Effector memory CD4-positive, alpha-beta T cell (primary cell): ENCODE measurements around the gene ZNF568.

Experiments used
- DNase-seq, 3 donors: peaks; one replicate each; pipeline ENCODE4 v3.0.0-alpha.2; 2020
- H3K27ac ChIP-seq: 2 replicates; pipeline ENCODE4 v1.7.0; 2013; ENCODE audit warnings: mild to moderate bottlenecking, low read length, moderate library complexity; ENCODE audit not compliant: insufficient read depth, poor library complexity, severe bottlenecking
- H3K27me3 ChIP-seq: replicated peaks from 2 replicates; pipeline ENCODE4 v1.7.0; 2013; ENCODE audit warnings: mild to moderate bottlenecking, low read length; ENCODE audit not compliant: insufficient read depth, control insufficient read depth, poor library complexity, severe bottlenecking
- H3K36me3 ChIP-seq: 2 replicates; pipeline ENCODE4 v1.7.0; 2013; ENCODE audit warnings: mild to moderate bottlenecking, low read length, moderate library complexity; ENCODE audit not compliant: control insufficient read depth, insufficient read depth
- H3K4me1 ChIP-seq: 2 replicates; pipeline ENCODE4 v1.7.0; 2013; ENCODE audit warnings: low read length, mild to moderate bottlenecking; ENCODE audit not compliant: control insufficient read depth, insufficient read depth, poor library complexity, severe bottlenecking
- H3K4me3 ChIP-seq: 2 replicates; pipeline ENCODE4 v1.7.0; 2013; ENCODE audit warnings: low read length, low read depth, mild to moderate bottlenecking; ENCODE audit not compliant: insufficient read depth, poor library complexity, severe bottlenecking
- H3K9me3 ChIP-seq: 2 replicates; pipeline ENCODE4 v1.7.0; 2013; ENCODE audit warnings: mild to moderate bottlenecking, low read length, moderate library complexity; ENCODE audit not compliant: control insufficient read depth
- total RNA-seq, 3 donors: gene quantifications; one replicate each; lab custom pipeline; 2026; lab: John Stamatoyannopoulos, UW

ZNF568 gene
- 7.9 to 8.6 (median 8.1) reads per million in 3 donors for total RNA-seq

- no peaks in the 10 kb centered on the region for H3K9me3 ChIP-seq
- peak; percentile 81 to 91 (median 90) for DNase-seq
- peak within 1 kb of the TSS; percentile 73 for H3K4me3 ChIP-seq
Measured at GRCh38 chr19:36915992-36916830, at the start of gene ZNF568, which contains the start of gene ZNF829. Gene ZNF568 (plus strand): TSS chr19:36916332. CDS start chr19:36922771, 6,439 bp downstream. Gene ZNF829 (minus strand): TSS chr19:36916291. CDS start chr19:36915167, 1,124 bp downstream.

GRCh38 chr19:36876993-36877938 lies 38.9 kb upstream of the ZNF568 start:
- no peak for DNase-seq
- Histone ChIP-seq H3K4me3 (peak overlapping the region; percentile 13), H3K27ac (no peak overlapping the region), H3K9me3 (peaks cover 67% of the 10 kb centered on the region), H3K36me3 (peaks cover 38% of the 10 kb centered on the region), H3K27me3 (no peaks in the 10 kb centered on the region), H3K4me1 (no peaks in the 10 kb centered on the region)

More at GRCh38 chr19:36915992-36916830, at the start of gene ZNF568, which contains the start of gene ZNF829:
- H3K27me3 ChIP-seq, result no peaks in the 10 kb centered on the region
- peaks cover 8% of the 10 kb centered on the region for H3K4me1 ChIP-seq
- peaks cover 21% of the 10 kb centered on the region for H3K36me3 ChIP-seq
- peak within 1 kb of the TSS; percentile 92 for H3K27ac ChIP-seq

DNA sequence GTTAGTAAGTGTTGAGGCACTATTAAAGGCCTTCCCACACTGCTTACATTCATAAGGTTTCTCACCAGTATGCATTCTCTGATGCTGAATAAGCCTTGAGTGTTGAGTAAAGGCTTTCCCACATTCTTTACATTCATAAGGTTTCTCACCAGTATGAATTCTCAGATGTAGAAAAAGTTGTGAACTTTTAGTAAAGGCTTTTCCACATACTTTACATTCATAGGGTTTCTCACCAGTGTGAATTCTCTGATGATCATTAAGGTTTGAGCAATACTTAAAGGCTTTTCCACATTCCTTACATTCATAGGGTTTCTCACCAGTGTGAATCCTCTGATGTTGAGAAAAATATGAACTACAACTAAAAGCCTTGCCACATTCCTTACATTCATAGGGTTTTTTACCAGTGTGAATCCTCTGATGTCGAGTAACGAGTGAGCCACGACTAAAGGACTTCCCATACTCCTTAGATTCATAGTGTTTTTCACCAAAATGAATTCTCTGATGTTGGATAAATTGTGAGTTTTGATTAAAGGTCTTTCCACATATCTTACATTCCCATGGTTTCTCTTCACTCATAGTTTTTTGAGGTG lies 24.3 kb upstream of the ZNF568 start:
- Histone ChIP-seq H3K4me1 (no peaks in the 10 kb centered on the region), H3K36me3 (peaks cover 45% of the 10 kb centered on the region), H3K4me3 (no peak overlapping the region), H3K27ac (no peak overlapping the region), H3K27me3 (no peaks in the 10 kb centered on the region), H3K9me3 (peaks cover 74% of the 10 kb centered on the region)
- DNase-seq, result no peak

DNA sequence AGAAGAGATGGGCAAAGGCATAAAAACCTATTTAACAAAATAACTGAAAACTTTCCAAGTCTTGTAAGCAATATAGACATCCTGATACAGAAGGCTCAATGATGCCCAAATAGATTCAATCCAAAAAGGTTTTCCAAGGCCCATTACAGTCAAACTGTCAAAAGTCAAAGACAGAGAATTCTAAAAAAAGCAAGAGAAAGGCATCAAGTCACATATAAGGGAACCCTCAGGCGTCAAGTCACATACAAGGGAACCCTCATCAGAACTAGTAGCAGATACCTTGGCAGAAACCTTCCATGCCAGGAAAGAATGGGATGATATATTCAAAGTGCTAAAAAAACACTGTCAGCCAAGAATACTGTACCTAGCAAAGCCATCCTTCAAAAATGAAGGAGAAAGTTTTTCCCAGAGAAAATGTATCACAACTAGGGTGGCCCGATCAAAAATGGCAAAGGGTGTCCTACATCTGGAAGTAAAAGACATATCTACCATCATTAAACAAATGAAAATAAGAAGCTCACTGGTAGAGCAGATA lies 21.2 kb upstream of the ZNF568 start:
- Histone ChIP-seq H3K4me3 (no peak overlapping the region), H3K4me1 (no peaks in the 10 kb centered on the region), H3K9me3 (peaks cover 72% of the 10 kb centered on the region), H3K27ac (no peak overlapping the region), H3K36me3 (peaks cover 62% of the 10 kb centered on the region), H3K27me3 (no peaks in the 10 kb centered on the region)
- no peak for DNase-seq

- no peak for DNase-seq
- H3K4me3 ChIP-seq, result no peak overlapping the region
- H3K27me3 ChIP-seq, result no peaks in the 10 kb centered on the region
- H3K9me3 ChIP-seq, result peaks cover 42% of the 10 kb centered on the region
- peaks cover 59% of the 10 kb centered on the region for H3K36me3 ChIP-seq
- H3K4me1 ChIP-seq, result no peaks in the 10 kb centered on the region
- no peak overlapping the region for H3K27ac ChIP-seq
Measured at GRCh38 chr19:36898422-36898821, 17.7 kb upstream of the ZNF568 start.

DNA sequence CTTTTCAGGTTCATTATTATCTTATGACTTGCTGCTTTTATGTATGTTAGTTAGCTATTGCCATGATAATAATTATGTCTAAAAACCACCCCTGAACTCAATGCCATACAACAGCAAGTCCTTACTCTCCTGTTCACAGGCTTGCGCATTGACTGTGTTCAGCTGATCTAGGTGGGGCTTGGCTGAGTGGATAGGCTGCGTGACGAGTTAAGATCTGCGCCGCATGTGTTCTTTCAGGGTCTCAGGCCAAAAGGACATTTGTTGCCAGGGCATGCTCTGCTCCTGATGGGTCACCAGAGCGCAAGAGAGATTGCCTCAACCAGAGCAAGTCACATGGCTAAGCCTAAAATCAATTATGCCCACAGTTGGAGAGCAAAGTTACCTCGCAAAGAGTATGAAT lies 859 bp downstream of the ZNF568 start:
- Histone ChIP-seq H3K4me1 (peaks cover 8% of the 10 kb centered on the region), H3K27ac (peak overlapping the region; percentile 92), H3K36me3 (peaks cover 21% of the 10 kb centered on the region), H3K4me3 (peak overlapping the region; percentile 73), H3K27me3 (no peaks in the 10 kb centered on the region), H3K9me3 (no peaks in the 10 kb centered on the region)
- DNase-seq, result no peak

GRCh38 chr19:36918090-36918489 lies 2.0 kb downstream of the ZNF568 start:
- no peak overlapping the region for H3K27ac ChIP-seq
- no peaks in the 10 kb centered on the region for H3K27me3 ChIP-seq
- DNase-seq, result no peak
- no peak overlapping the region for H3K4me3 ChIP-seq
- no peaks in the 10 kb centered on the region for H3K9me3 ChIP-seq
- peaks cover 8% of the 10 kb centered on the region for H3K4me1 ChIP-seq
- peaks cover 24% of the 10 kb centered on the region for H3K36me3 ChIP-seq

- no peak overlapping the region for H3K27ac ChIP-seq
- no peaks in the 10 kb centered on the region for H3K27me3 ChIP-seq
- no peak overlapping the region for H3K4me3 ChIP-seq
- peaks cover 30% of the 10 kb centered on the region for H3K36me3 ChIP-seq
- no peaks in the 10 kb centered on the region for H3K4me1 ChIP-seq
- no peaks in the 10 kb centered on the region for H3K9me3 ChIP-seq
- DNase-seq, result no peak
Measured at GRCh38 chr19:36931684-36932083, 15.6 kb downstream of the ZNF568 start.

DNA sequence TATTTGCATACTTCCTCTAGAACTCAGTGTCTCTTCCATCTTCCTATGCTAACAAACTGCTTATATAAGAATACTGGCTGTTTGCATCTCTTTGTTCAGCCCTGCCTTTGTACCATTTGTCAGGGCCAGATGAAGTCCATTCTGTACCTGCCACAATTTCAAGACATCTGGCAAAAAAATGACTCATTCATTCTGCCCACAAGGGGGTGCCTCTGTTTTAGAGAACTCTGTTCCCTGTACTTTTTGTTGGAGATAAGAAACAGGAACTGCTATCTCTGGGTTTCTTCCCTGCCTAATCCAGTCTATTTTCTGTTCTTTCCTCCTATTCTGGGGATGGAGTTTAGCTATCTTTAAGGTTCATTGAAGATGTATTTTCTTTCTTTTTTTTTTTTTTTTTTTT lies 23.0 kb downstream of the ZNF568 start:
- Histone ChIP-seq H3K9me3 (peaks cover 8% of the 10 kb centered on the region), H3K36me3 (peaks cover 57% of the 10 kb centered on the region), H3K27me3 (no peaks in the 10 kb centered on the region), H3K4me1 (no peaks in the 10 kb centered on the region), H3K27ac (no peak overlapping the region), H3K4me3 (no peak overlapping the region)
- DNase-seq, result no peak
